Gastrocnemius medialis (tissue), 4 donors: ENCODE results near the gene HOXA5. TPM values are rescaled to one million over a fixed set of nuclear protein-coding genes. Genes with fewer than 3 reads are reported as not detected.
A peak's percentile ranks its signal among the peaks of the same experiment; 100 is the strongest.

Source experiments
- ATAC-seq, 2 donors: fragments of 150-250 bp; one replicate each; pipeline ENCODE4 v1.9.1; 2016
- DNase-seq, 2 donors: peaks; one replicate each; pipeline ENCODE4 v3.0.0-alpha.2; 2019
- H3K27ac ChIP-seq, 4 donors: fragments of 200-600 bp; sonication (generic); 1 replicate in 1 of 4; 2 replicates in 3 of 4; pipeline ENCODE4 v1.5.1; 2016 to 2018; ENCODE audit warnings: mild to moderate bottlenecking in 2 of 4, moderate library complexity in 1 of 4
- H3K27me3 ChIP-seq, 3 donors: fragments of 200-600 bp; sonication (generic) in 2 of 3; 1 replicate in 1 of 3; 2 replicates in 2 of 3; pipeline versions ENCODE4 v1.5.1 to v1.6.0; 2016 to 2019; ENCODE audit warnings: mild to moderate bottlenecking in 1 of 3, moderate library complexity in 1 of 3
- H3K36me3 ChIP-seq, 2 donors: fragments of 200-600 bp; sonication (generic) in 1 of 2; one replicate each; pipeline ENCODE4 v1.5.1; 2017 to 2018
- H3K4me1 ChIP-seq, 2 donors: fragments of 200-600 bp; sonication (generic) in 1 of 2; one replicate each; pipeline ENCODE4 v1.5.1; 2016 to 2017; ENCODE audit warnings: mild to moderate bottlenecking in 2 of 2
- H3K4me3 ChIP-seq, 4 donors: fragments of 200-600 bp; sonication (generic) in 3 of 4; 1 replicate in 1 of 4; 2 replicates in 3 of 4; pipeline ENCODE4 v1.5.1; 2016 to 2019; ENCODE audit warnings: mild to moderate bottlenecking in 2 of 4
- H3K9me3 ChIP-seq, 3 donors: fragments of 200-600 bp; sonication (generic) in 2 of 3; 1 replicate in 1 of 3; 2 replicates in 2 of 3; pipeline ENCODE4 v1.5.1; 2016 to 2019
- POLR2A ChIP-seq, 2 donors: fragments of 450-650 bp; IDR thresholded peaks; one replicate each; pipeline ENCODE4 v1.6.1; 2017; ENCODE audit warnings: antibody characterized with exemption in 2 of 2, mild to moderate bottlenecking in 2 of 2, moderate library complexity in 2 of 2
- in situ Hi-C, 4 donors: fragments of 200-750 bp; cut with MboI; loops; one replicate each; pipeline versions ENCODE4 v1.15.0 to v1.8.0; 2017; ENCODE audit warnings: low sequenced_read_pairs in 4 of 4
- intact Hi-C: fragments of 100-400 bp; cut with DNase I; formaldehyde crosslinking; loops from one replicate; pipeline ENCODE4 v1.15.1; 2023; ENCODE audit warnings: low total_unique reads
- total RNA-seq, 4 donors: library from RNA; depleted of rRNA; stranded (reverse); fragments of >200 nt; gene quantifications; one replicate each; pipeline versions ENCODE4 v1.1.0 to v1.2.3, GENCODE V29; 2016
- TF ChIP-seq, protein P1 (sequence below), 5 experiments: fragments of 450-650 bp in 3 of 5; fragments of 200-600 bp in 2 of 5; sonication (generic) in 2 of 5; IDR thresholded peaks in 4 of 5; conservative IDR thresholded peaks in 1 of 5; 1 replicate in 4 of 5; 2 replicates in 1 of 5; pipeline ENCODE4 v1.5.1; 2016 to 2019; ENCODE audit warnings: antibody characterized with exemption in 5 of 5, mild to moderate bottlenecking in 3 of 5, moderate library complexity in 3 of 5

The HOXA5 gene
- total RNA-seq, 4 donors from 2014 or later = 2.7 to 7.1 (median 7.0) TPM

- intact Hi-C loops = loop anchor here (5.0 kb wide), 2 partner anchors 551 to 911 kb away; partner anchors contain the start of gene TAX1BP1
These were observed 47.8 kb upstream of the HOXA5 start for GRCh38 chr7:27191161-27191731.

DNA sequence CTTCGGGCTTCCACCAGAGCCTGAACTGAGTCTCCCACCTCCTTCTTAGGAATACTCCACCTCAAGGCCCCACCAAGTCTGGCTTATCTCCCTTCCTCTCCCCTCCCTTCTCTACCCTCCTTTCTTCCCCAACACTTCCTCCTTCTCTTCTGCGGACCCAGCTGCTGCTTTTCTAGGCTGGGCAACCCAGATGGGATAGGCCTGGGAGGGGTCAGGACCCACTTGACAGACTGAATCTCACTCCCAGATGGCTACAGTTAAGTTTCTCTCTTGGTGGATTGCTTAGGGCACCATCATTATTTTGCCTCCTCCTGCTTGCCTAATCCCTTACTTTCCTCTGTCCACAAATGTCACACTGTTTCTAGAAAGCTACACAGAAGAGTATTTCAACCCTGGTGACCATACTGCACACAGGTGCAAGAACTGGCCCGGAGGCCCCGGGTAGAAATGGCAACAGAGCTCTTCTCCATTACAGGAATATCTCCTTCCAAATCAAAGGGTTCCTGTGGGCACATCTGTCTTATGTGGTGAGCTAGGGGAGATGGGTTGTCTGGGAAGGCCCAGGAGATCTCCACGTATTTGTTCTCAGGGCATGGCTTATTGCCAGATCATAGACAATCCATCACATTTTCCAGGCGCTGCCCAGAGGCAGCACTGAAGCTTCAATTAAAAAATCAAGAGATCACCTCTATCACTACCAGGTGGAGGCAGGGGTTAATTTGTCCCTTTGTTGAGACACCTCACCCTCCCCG lies 46.7 kb upstream of the HOXA5 start:
- Histone ChIP-seq H3K4me1 (peaks cover 14 to 49% of the 10 kb centered on the region in 2 donors), H3K4me3 (peak overlapping the region in 1 of 4 donors; percentile 63), H3K36me3 (no peaks in the 10 kb centered on the region), H3K9me3 (no peaks in the 10 kb centered on the region), H3K27ac (peak overlapping the region; percentile 90 to 99 (median 95)), H3K27me3 (peaks cover 0 to 11% (median 6%) of the 10 kb centered on the region in 3 donors)
- DNase-seq (peak in 1 of 2 donors; percentile 57), ATAC-seq (peak in 1 of 2 donors; percentile 3)
- TF ChIP-seq POLR2A (IDR thresholded peaks at IDR 0.05) = no peak
- TF ChIP-seq, protein P1, sequence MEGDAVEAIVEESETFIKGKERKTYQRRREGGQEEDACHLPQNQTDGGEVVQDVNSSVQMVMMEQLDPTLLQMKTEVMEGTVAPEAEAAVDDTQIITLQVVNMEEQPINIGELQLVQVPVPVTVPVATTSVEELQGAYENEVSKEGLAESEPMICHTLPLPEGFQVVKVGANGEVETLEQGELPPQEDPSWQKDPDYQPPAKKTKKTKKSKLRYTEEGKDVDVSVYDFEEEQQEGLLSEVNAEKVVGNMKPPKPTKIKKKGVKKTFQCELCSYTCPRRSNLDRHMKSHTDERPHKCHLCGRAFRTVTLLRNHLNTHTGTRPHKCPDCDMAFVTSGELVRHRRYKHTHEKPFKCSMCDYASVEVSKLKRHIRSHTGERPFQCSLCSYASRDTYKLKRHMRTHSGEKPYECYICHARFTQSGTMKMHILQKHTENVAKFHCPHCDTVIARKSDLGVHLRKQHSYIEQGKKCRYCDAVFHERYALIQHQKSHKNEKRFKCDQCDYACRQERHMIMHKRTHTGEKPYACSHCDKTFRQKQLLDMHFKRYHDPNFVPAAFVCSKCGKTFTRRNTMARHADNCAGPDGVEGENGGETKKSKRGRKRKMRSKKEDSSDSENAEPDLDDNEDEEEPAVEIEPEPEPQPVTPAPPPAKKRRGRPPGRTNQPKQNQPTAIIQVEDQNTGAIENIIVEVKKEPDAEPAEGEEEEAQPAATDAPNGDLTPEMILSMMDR (IDR thresholded peaks at IDR 0.05 in 4 of 5, conservative IDR thresholded peaks at IDR 0.05 in 1 of 5) = no peak
- in situ Hi-C loops (loop anchor here (10.0 to 25.0 kb wide), 8 partner anchors 475 to 1428 kb away; partner anchors contain the start of genes CREB5 (in 1 of the 4) and HIBADH (in 1 of the 4)), intact Hi-C loops (loop anchor here (5.0 to 10.0 kb wide), 4 partner anchors 552 to 1435 kb away; partner anchors contain the start of genes CREB5 and TAX1BP1)

More at GRCh38 chr7:27191161-27191731, 47.8 kb upstream of the HOXA5 start:
- TF ChIP-seq POLR2A (IDR thresholded peaks at IDR 0.05) = no peak
- TF ChIP-seq, protein P1 (IDR thresholded peaks at IDR 0.05 in 4 of 5, conservative IDR thresholded peaks at IDR 0.05 in 1 of 5) = no peak
- H3K4me3 ChIP-seq = peak overlapping the region; percentile 52 to 63 (median 58)
- H3K27me3 ChIP-seq = peaks cover 0 to 15% (median 6%) of the 10 kb centered on the region in 3 donors
- ATAC-seq (no peak), DNase-seq (no peak)
- peaks cover 14 to 46% of the 10 kb centered on the region in 2 donors for H3K4me1 ChIP-seq
- H3K36me3 ChIP-seq = no peaks in the 10 kb centered on the region
- in situ Hi-C loops = loop anchor here (10.0 to 25.0 kb wide), 7 partner anchors 474 to 1429 kb away; partner anchors contain the start of genes CREB5 (in 1 of the 4) and HIBADH (in 1 of the 4)
- no peaks in the 10 kb centered on the region for H3K9me3 ChIP-seq
- peak overlapping the region; percentile 90 to 99 (median 95) for H3K27ac ChIP-seq

DNA sequence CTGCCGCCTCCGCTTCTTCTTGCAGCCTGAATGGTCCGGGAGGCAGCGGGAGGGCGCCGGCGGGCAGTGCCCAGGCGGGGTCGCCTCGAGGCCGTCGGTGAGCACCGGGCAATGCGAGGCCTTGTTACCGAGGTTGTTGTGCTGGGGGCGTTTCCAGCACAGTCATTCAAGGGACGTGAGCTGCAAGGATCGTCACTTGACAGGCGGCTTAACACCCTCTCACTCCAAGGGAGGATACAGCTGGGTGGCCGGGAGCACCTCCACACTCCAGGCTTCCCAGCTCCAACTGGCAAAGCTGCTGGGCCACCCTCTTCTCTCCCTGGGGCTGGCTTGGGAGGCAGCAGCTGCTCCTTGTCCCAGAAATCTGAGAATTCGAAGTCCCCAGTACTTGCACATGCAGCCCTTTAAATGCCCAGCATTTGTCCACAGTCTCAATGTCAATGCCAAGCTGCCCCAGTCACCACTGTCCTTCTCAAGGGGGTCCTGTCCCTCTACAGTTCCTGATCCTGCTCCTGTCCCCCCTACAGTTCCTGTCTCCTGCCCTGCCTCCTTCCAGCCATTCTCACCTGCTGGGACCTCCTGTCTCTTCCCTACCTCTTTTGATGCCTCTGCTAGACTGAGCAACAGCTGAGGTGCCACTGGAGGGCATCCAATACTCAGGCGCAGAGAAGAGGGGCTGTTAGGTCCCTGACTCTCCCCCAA lies 46.0 kb upstream of the HOXA5 start:
- in situ Hi-C loops = loop anchor here in 3 of 4 donors (10.0 to 25.0 kb wide), 5 partner anchors 898 to 1427 kb away; partner anchors contain the start of gene CREB5 (in 1 of the 3)
- intact Hi-C loops = loop anchor here (5.0 to 10.0 kb wide), 2 partner anchors 1223 to 1435 kb away; partner anchors contain the start of gene CREB5
- peak in 1 of 2 donors; percentile 78 for DNase-seq
- Histone ChIP-seq H3K27ac (peak overlapping the region; percentile 90 to 99 (median 95)), H3K4me3 (peak overlapping the region; percentile 37 to 73 (median 52)), H3K4me1 (peaks cover 14 to 45% of the 10 kb centered on the region in 2 donors), H3K27me3 (peaks cover 0 to 7% (median 6%) of the 10 kb centered on the region in 3 donors), H3K9me3 (no peaks in the 10 kb centered on the region), H3K36me3 (no peaks in the 10 kb centered on the region)
- TF ChIP-seq, protein P1 (IDR thresholded peaks at IDR 0.05 in 4 of 5, conservative IDR thresholded peaks at IDR 0.05 in 1 of 5) = no peak
- peak; percentile 57 to 66 for TF ChIP-seq POLR2A (IDR thresholded peaks at IDR 0.05)
- ATAC-seq = peak; percentile 8
